Limb (tissue), 2 donors: ENCODE data around the gene TYSND1.
A peak's percentile ranks its signal among the peaks of the same experiment; 100 is the strongest.
"Not testable (repeated sequence)": the region's sequence is repeated elsewhere in the genome, so short reads cannot be mapped to it uniquely, and the experiment has no call there.

Source experiments
- DNase-seq, 2 donors: peaks; one replicate each; pipeline ENCODE4 v3.0.0-alpha.2; 2016; ENCODE audit errors: extremely low spot score in 2 of 2

The TYSND1 gene

GRCh38 chr10:70146489-70147258 is at the start of gene TYSND1:
Gene TYSND1 (minus strand): TSS chr10:70146700. CDS start chr10:70146586, 114 bp downstream.
- peak; percentile 97 to 98 for DNase-seq

- DNase-seq, result no peak
Observed at GRCh38 chr10:70193391-70193844, 46.9 kb upstream of the TYSND1 start.

- DNase-seq, result no peak
Observed at GRCh38 chr10:70192326-70192968, 45.9 kb upstream of the TYSND1 start.

GRCh38 chr10:70191972-70192305 is 45.4 kb upstream of the TYSND1 start:
- DNase-seq, result peak in 1 of 2 donors; percentile 36

- no peak for DNase-seq
Observed at GRCh38 chr10:70191161-70191971, 44.9 kb upstream of the TYSND1 start.

- DNase-seq, result no peak
Observed at GRCh38 chr10:70190581-70190980, 44.1 kb upstream of the TYSND1 start.

- DNase-seq, result no peak
Observed at GRCh38 chr10:70190102-70190501, 43.6 kb upstream of the TYSND1 start.

- no peak for DNase-seq
Observed at GRCh38 chr10:70188768-70189167, 42.3 kb upstream of the TYSND1 start.

- no peak for DNase-seq
Observed at GRCh38 chr10:70186571-70186970, 40.1 kb upstream of the TYSND1 start.

- DNase-seq, result no peak
Observed at GRCh38 chr10:70186090-70186489, 39.6 kb upstream of the TYSND1 start.

- no peak for DNase-seq
Observed at GRCh38 chr10:70183304-70183703, 36.8 kb upstream of the TYSND1 start.

GRCh38 chr10:70179209-70179608 is 32.7 kb upstream of the TYSND1 start:
- DNase-seq, result not testable (repeated sequence)

- no peak for DNase-seq
Observed at GRCh38 chr10:70178139-70178725, 31.7 kb upstream of the TYSND1 start.

- DNase-seq, result no peak
Observed at GRCh38 chr10:70176441-70176840, 29.9 kb upstream of the TYSND1 start.

GRCh38 chr10:70175516-70175915 is 29.0 kb upstream of the TYSND1 start:
- DNase-seq, result no peak

GRCh38 chr10:70174058-70174741 is 27.7 kb upstream of the TYSND1 start:
- no peak for DNase-seq

GRCh38 chr10:70169649-70170364 is 23.3 kb upstream of the TYSND1 start:
- DNase-seq, result no peak

GRCh38 chr10:70169011-70169410 is 22.5 kb upstream of the TYSND1 start:
- DNase-seq, result no peak

GRCh38 chr10:70167246-70167645 is 20.7 kb upstream of the TYSND1 start:
- DNase-seq, result no peak

- DNase-seq, result no peak
Observed at GRCh38 chr10:70166394-70166793, 19.9 kb upstream of the TYSND1 start.

GRCh38 chr10:70164163-70164562 is 17.7 kb upstream of the TYSND1 start:
- no peak for DNase-seq
